HEK293 (cell line): ENCODE data around the gene GNB1.

Source experiments
- FEZF1 ChIP-seq: fragments of 450-650 bp; formaldehyde crosslinking; IDR thresholded peaks from 2 replicates; pipeline ENCODE4 v1.5.1; 2016; ENCODE audit warnings: missing biosample characterization, missing genetic modification characterization
- MZF1 ChIP-seq: fragments of 450-650 bp; formaldehyde crosslinking; IDR thresholded peaks from 2 replicates; pipeline ENCODE4 v1.5.1; 2017; ENCODE audit warnings: missing biosample characterization, missing genetic modification characterization, borderline replicate concordance
- SP3 ChIP-seq: fragments of 450-650 bp; formaldehyde crosslinking; IDR thresholded peaks from 2 replicates; pipeline ENCODE4 v1.5.1; 2016; ENCODE audit warnings: missing biosample characterization, missing genetic modification characterization
- TCF7L2 ChIP-seq: IDR thresholded peaks from 2 replicates; pipeline ENCODE4 v1.6.1; 2011; ENCODE audit warnings: low read depth, mild to moderate bottlenecking, inconsistent platforms, low read length, moderate library complexity, borderline replicate concordance
- ZNF274 ChIP-seq, 2 experiments: fragments of 200-500 bp in 1 of 2; fragments of 450-650 bp in 1 of 2; sonication (Bioruptor generic) in 1 of 2; formaldehyde crosslinking in 1 of 2; IDR thresholded peaks; 2 replicates each; pipeline versions ENCODE4 v1.5.1 to v1.6.1; 2014 to 2016; ENCODE audit warnings: borderline replicate concordance in 1 of 2, inconsistent platforms in 1 of 2, low read length in 1 of 2, missing biosample characterization in 1 of 2, missing genetic modification characterization in 1 of 2
- ZNF423 ChIP-seq: fragments of 450-650 bp; formaldehyde crosslinking; IDR thresholded peaks from 2 replicates; pipeline ENCODE4 v1.5.1; 2016; ENCODE audit warnings: missing biosample characterization, missing genetic modification characterization
- ZNF670 ChIP-seq: fragments of 450-650 bp; formaldehyde crosslinking; IDR thresholded peaks from 2 replicates; pipeline ENCODE4 v1.5.1; 2016; ENCODE audit warnings: missing biosample characterization, missing genetic modification characterization, low read depth
- ZNF776 ChIP-seq: fragments of 450-650 bp; formaldehyde crosslinking; IDR thresholded peaks from 2 replicates; pipeline ENCODE4 v1.5.0; 2017; ENCODE audit warnings: missing biosample characterization, missing genetic modification characterization, borderline replicate concordance
- ZNF791 ChIP-seq: fragments of 450-650 bp; formaldehyde crosslinking; IDR thresholded peaks from 2 replicates; pipeline ENCODE4 v1.5.1; 2016; ENCODE audit warnings: missing biosample characterization, missing genetic modification characterization
- ZSCAN30 ChIP-seq: fragments of 450-650 bp; IDR thresholded peaks from 2 replicates; pipeline ENCODE4 v1.5.1; 2018; ENCODE audit warnings: missing biosample characterization, mild to moderate bottlenecking, missing genetic modification characterization, moderate library complexity
- TF ChIP-seq, protein P1 (sequence below): fragments of 450-650 bp; formaldehyde crosslinking; IDR thresholded peaks from 2 replicates; pipeline ENCODE4 v1.5.1; 2016; ENCODE audit warnings: missing biosample characterization, missing genetic modification characterization
- TF ChIP-seq, protein P2 (sequence below): fragments of 450-650 bp; formaldehyde crosslinking; IDR thresholded peaks from 2 replicates; pipeline ENCODE4 v1.5.1; 2016; ENCODE audit warnings: missing biosample characterization, missing genetic modification characterization
- TF ChIP-seq, protein P3 (sequence below): fragments of 450-650 bp; formaldehyde crosslinking; conservative IDR thresholded peaks from 2 replicates; pipeline ENCODE4 v1.5.1; 2016; ENCODE audit warnings: low read depth, missing biosample characterization, missing genetic modification characterization

DNA sequence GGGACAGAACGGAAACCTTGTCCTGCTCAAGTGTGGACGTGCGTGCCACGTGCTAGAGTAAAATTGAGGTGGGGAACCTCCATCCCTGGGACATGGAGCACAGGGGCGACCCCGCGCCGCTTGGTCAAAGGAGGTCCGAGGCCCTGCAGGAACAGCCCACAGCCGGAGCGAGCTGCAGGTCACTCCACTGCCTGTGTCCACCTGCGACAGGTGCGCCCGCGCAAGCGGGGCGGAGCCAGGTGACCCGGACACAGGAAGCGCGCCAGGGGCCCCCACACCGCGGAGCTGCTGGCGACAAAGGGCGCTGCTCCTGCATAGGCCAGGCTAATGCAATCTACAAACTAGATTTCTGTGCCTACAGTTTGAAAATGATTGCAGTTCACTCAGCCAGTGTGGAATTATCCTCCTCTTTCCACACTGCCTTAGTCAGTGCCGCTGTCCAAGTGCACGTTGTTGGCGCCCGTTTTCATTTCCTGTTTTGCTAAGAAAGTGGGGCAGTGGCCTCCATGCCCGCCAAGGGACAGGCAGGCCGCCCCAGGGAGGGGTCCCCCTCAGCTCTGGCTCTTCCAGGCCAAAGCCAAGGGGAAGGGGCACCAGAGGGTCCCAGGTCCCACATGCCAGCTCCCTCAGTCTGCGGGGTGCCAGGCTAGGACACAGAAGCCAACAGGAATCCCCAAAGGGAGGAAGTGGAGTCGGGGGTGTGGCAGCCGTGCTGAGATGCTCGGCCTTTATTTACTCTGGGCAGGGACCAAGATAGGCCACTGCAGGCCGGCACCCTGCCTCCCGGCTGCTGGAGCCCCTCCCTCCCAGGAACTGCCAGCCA is 108.3 kb downstream of the GNB1 start:
- TF ChIP-seq ZNF670 (tag by site-specific recombination): no peak
- no peak for TF ChIP-seq ZNF423 (tag by site-specific recombination)
- TF ChIP-seq FEZF1 (tag by site-specific recombination): no peak
- TF ChIP-seq ZNF791 (tag by site-specific recombination): no peak
- TF ChIP-seq, protein P1, sequence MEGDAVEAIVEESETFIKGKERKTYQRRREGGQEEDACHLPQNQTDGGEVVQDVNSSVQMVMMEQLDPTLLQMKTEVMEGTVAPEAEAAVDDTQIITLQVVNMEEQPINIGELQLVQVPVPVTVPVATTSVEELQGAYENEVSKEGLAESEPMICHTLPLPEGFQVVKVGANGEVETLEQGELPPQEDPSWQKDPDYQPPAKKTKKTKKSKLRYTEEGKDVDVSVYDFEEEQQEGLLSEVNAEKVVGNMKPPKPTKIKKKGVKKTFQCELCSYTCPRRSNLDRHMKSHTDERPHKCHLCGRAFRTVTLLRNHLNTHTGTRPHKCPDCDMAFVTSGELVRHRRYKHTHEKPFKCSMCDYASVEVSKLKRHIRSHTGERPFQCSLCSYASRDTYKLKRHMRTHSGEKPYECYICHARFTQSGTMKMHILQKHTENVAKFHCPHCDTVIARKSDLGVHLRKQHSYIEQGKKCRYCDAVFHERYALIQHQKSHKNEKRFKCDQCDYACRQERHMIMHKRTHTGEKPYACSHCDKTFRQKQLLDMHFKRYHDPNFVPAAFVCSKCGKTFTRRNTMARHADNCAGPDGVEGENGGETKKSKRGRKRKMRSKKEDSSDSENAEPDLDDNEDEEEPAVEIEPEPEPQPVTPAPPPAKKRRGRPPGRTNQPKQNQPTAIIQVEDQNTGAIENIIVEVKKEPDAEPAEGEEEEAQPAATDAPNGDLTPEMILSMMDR: no peak
- TF ChIP-seq TCF7L2: no peak
- TF ChIP-seq SP3: no peak
- TF ChIP-seq ZSCAN30 (tag by site-specific recombination): no peak
- TF ChIP-seq MZF1 (tag by site-specific recombination): no peak
- TF ChIP-seq ZNF274 (IDR thresholded peaks at IDR 0.05; ENCODE audit: low read length): no peak
- no peak for TF ChIP-seq ZNF274 (tag by site-specific recombination; IDR thresholded peaks at IDR 0.05; ENCODE audit: borderline replicate concordance)
- no peak for TF ChIP-seq ZNF776
- TF ChIP-seq, protein P2, sequence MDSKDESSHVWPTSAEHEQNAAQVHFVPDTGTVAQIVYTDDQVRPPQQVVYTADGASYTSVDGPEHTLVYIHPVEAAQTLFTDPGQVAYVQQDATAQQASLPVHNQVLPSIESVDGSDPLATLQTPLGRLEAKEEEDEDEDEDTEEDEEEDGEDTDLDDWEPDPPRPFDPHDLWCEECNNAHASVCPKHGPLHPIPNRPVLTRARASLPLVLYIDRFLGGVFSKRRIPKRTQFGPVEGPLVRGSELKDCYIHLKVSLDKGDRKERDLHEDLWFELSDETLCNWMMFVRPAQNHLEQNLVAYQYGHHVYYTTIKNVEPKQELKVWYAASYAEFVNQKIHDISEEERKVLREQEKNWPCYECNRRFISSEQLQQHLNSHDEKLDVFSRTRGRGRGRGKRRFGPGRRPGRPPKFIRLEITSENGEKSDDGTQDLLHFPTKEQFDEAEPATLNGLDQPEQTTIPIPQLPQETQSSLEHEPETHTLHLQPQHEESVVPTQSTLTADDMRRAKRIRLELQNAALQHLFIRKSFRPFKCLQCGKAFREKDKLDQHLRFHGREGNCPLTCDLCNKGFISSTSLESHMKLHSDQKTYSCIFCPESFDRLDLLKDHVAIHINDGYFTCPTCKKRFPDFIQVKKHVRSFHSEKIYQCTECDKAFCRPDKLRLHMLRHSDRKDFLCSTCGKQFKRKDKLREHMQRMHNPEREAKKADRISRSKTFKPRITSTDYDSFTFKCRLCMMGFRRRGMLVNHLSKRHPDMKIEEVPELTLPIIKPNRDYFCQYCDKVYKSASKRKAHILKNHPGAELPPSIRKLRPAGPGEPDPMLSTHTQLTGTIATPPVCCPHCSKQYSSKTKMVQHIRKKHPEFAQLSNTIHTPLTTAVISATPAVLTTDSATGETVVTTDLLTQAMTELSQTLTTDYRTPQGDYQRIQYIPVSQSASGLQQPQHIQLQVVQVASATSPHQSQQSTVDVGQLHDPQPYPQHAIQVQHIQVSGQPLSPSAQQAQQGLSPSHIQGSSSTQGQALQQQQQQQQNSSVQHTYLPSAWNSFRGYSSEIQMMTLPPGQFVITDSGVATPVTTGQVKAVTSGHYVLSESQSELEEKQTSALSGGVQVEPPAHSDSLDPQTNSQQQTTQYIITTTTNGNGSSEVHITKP (tag by site-specific recombination): no peak
- TF ChIP-seq, protein P3, sequence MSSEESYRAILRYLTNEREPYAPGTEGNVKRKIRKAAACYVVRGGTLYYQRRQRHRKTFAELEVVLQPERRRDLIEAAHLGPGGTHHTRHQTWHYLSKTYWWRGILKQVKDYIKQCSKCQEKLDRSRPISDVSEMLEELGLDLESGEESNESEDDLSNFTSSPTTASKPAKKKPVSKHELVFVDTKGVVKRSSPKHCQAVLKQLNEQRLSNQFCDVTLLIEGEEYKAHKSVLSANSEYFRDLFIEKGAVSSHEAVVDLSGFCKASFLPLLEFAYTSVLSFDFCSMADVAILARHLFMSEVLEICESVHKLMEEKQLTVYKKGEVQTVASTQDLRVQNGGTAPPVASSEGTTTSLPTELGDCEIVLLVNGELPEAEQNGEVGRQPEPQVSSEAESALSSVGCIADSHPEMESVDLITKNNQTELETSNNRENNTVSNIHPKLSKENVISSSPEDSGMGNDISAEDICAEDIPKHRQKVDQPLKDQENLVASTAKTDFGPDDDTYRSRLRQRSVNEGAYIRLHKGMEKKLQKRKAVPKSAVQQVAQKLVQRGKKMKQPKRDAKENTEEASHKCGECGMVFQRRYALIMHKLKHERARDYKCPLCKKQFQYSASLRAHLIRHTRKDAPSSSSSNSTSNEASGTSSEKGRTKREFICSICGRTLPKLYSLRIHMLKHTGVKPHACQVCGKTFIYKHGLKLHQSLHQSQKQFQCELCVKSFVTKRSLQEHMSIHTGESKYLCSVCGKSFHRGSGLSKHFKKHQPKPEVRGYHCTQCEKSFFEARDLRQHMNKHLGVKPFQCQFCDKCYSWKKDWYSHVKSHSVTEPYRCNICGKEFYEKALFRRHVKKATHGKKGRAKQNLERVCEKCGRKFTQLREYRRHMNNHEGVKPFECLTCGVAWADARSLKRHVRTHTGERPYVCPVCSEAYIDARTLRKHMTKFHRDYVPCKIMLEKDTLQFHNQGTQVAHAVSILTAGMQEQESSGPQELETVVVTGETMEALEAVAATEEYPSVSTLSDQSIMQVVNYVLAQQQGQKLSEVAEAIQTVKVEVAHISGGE: no peak
